Breast epithelium (tissue), 4 donors: ENCODE data around the gene VMAC. TPM values are rescaled to one million over a fixed set of nuclear protein-coding genes. Genes with fewer than 3 reads are reported as not detected.
"Not testable (repeated sequence)": the region's sequence is repeated elsewhere in the genome, so short reads cannot be mapped to it uniquely, and the experiment has no call there.

Experiments
- DNase-seq, 2 donors: peaks; one replicate each; pipeline ENCODE4 v3.0.0-alpha.2; 2019; ENCODE audit warnings: low spot score in 2 of 2
- H3K27ac ChIP-seq, 2 donors: fragments of 200-600 bp; sonication (generic) in 1 of 2; one replicate each; pipeline ENCODE4 v1.5.1; 2016 to 2019; ENCODE audit warnings: mild to moderate bottlenecking in 1 of 2
- H3K27me3 ChIP-seq, 2 donors: fragments of 200-600 bp; sonication (generic) in 1 of 2; one replicate each; pipeline versions ENCODE4 v1.5.1 to v1.6.0; 2017 to 2019; ENCODE audit warnings: control low read depth in 1 of 2, mild to moderate bottlenecking in 1 of 2
- H3K36me3 ChIP-seq: fragments of 200-600 bp; one replicate; pipeline ENCODE4 v1.5.1; 2019
- H3K4me1 ChIP-seq, 2 donors: fragments of 200-600 bp; sonication (generic); one replicate each; pipeline ENCODE4 v1.5.1; 2016 to 2019; ENCODE audit warnings: control low read depth in 1 of 2
- H3K4me3 ChIP-seq, 3 donors: fragments of 200-600 bp; sonication (generic); 1 replicate in 2 of 3; 2 replicates in 1 of 3; pipeline ENCODE4 v1.5.1; 2016 to 2019; ENCODE audit warnings: mild to moderate bottlenecking in 3 of 3, moderate library complexity in 2 of 3
- H3K9me3 ChIP-seq, 2 donors: fragments of 200-600 bp; sonication (generic) in 1 of 2; one replicate each; pipeline ENCODE4 v1.5.1; 2016 to 2019; ENCODE audit warnings: control low read depth in 1 of 2
- POLR2A ChIP-seq: fragments of 450-650 bp; IDR thresholded peaks from one replicate; pipeline ENCODE4 v1.6.1; 2016; ENCODE audit warnings: antibody characterized with exemption, mild to moderate bottlenecking, moderate library complexity
- POLR2AphosphoS5 ChIP-seq, 3 donors: sonication (generic); formaldehyde crosslinking; IDR thresholded peaks; one replicate each; pipeline ENCODE4 v1.6.1; 2017; ENCODE audit warnings: antibody characterized with exemption in 3 of 3
- intact Hi-C: fragments of 100-400 bp; cut with DNase I; formaldehyde crosslinking; loops from one replicate; pipeline ENCODE4 v1.15.1; 2023; ENCODE audit warnings: low total_unique reads
- total RNA-seq, 3 donors: library from RNA; depleted of rRNA; stranded (reverse); fragments of >200 nt; gene quantifications; one replicate each; pipeline ENCODE4 v1.1.0, GENCODE V29; 2016
- TF ChIP-seq, protein P1 (sequence below), 3 donors: fragments of 450-650 bp; IDR thresholded peaks; one replicate each; pipeline ENCODE4 v1.5.1; 2016 to 2017; ENCODE audit warnings: antibody characterized with exemption in 3 of 3, mild to moderate bottlenecking in 3 of 3, moderate library complexity in 3 of 3

Gene VMAC
- total RNA-seq, 3 donors from 2014 or later, result 6.1 to 11.8 (median 9.2) TPM

DNA sequence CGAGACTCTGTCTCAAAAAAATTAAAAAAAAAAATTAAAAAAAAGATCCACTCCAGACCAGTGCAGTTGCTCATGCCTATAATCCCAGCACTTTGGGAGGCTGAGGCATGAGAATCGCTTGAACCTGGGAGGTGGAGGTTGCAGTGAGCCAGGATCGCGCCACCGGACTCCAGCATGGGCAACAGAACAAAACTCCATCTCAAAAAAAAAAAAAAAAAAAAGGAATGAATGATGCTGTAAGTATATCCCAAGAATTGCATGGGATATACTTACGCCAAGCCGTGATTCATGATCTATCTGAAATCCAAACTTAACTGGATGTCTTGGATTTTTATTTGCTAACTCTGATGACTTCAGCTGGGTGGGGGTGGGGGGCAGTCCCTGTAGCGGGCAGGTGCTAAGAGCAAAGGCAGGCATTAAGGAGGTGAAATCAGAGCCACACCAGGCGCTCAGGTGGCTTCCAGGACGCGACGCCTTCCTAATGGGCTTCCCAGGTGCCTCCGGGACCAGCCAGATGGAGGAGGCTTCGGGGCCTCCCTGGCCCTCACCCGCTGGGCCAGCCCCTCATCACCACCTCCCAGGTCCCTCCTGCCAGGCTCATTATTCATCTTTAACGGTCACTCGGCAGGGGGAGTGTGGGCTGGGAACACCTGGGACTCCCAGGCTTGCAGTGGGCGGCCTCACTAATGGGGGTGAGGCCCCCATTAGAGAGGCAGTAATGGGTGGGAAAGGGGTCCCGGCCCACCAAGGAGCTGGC is 23.0 kb upstream of the VMAC start:
- Histone ChIP-seq H3K27me3 (peaks cover 0 to 4% of the 10 kb centered on the region in 2 donors), H3K27ac (peak overlapping the region in 1 of 2 donors; percentile 57), H3K9me3 (no peaks in the 10 kb centered on the region), H3K4me3 (no peak overlapping the region), H3K4me1 (peaks cover 7 to 9% of the 10 kb centered on the region in 2 donors), H3K36me3 (no peaks in the 10 kb centered on the region)
- TF ChIP-seq, protein P1, sequence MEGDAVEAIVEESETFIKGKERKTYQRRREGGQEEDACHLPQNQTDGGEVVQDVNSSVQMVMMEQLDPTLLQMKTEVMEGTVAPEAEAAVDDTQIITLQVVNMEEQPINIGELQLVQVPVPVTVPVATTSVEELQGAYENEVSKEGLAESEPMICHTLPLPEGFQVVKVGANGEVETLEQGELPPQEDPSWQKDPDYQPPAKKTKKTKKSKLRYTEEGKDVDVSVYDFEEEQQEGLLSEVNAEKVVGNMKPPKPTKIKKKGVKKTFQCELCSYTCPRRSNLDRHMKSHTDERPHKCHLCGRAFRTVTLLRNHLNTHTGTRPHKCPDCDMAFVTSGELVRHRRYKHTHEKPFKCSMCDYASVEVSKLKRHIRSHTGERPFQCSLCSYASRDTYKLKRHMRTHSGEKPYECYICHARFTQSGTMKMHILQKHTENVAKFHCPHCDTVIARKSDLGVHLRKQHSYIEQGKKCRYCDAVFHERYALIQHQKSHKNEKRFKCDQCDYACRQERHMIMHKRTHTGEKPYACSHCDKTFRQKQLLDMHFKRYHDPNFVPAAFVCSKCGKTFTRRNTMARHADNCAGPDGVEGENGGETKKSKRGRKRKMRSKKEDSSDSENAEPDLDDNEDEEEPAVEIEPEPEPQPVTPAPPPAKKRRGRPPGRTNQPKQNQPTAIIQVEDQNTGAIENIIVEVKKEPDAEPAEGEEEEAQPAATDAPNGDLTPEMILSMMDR (IDR thresholded peaks at IDR 0.05), result no peak
- TF ChIP-seq POLR2A, result no peak
- no peak for TF ChIP-seq POLR2AphosphoS5 (IDR thresholded peaks at IDR 0.05)
- intact Hi-C loops, result no loop called here
- no peak for DNase-seq

DNA sequence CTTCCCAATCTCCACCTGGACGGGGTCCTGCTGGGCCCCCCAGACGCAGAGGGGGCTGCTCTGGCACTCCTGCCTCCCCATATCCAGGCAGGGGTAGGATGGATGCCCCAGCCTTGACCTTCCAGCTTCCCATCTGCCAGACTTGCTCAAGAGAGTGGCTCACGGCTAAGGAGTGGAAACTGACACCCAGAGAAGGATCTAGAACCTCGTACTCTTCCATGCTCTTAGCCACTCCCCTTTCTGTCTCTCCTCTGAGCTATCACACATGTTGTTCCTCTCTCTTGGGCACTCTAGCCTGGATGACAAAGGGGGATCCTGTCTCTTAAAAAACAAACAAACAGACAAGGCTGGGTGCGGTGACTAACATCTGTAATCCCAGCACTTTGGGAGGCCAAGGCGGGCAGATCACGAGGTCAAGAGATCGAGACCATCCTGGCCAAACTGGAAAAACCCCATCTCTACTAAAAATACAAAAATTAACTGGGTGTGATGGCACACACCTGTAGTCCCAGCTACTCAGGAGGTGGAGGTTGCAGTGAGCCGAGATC is 22.2 kb upstream of the VMAC start:
- Histone ChIP-seq H3K27ac (peak overlapping the region in 1 of 2 donors; percentile 57), H3K9me3 (no peaks in the 10 kb centered on the region), H3K4me1 (peaks cover 7 to 9% of the 10 kb centered on the region in 2 donors), H3K27me3 (peaks cover 0 to 4% of the 10 kb centered on the region in 2 donors), H3K4me3 (no peak overlapping the region), H3K36me3 (no peaks in the 10 kb centered on the region)
- intact Hi-C loops, result no loop called here
- TF ChIP-seq POLR2A (no peak), POLR2AphosphoS5 (IDR thresholded peaks at IDR 0.05) (no peak)
- TF ChIP-seq, protein P1 (IDR thresholded peaks at IDR 0.05), result no peak
- DNase-seq, result no peak

DNA sequence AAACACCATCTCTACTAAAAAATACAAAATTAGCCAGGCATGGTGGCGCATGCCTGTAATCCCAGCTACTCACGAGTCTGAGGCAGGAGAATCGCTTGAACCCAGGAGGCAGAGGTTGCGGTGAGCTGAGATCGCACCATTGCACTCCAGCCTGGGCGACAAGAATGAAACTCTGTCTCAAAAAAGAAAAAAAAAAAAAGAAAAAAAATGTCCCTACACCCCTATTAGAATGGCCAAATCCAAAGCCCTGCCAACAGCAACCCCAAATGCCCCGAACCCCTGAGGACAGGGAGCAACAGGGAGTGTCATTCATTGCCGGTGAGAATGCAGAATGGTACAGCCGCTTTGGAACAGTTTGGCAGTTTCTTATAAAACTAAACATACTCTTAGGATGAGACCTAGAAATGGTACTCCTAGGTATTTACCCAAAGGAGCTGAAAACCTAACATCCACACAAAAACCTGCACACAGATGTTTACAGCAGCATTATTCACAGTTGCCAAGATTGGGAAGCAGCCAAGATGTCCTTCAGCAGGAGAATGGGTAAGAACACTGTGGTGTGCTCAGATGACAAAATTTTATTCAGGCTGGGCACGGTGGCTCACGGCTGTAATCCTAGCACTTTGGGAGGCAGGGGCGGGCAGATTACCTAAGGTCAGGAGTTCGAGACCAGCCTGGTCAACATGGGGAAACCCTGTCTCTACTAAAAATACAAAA is 21.4 kb upstream of the VMAC start:
- H3K9me3 ChIP-seq, H3K4me3 ChIP-seq, H3K36me3 ChIP-seq, H3K27ac ChIP-seq, H3K4me1 ChIP-seq, DNase-seq, H3K27me3 ChIP-seq, intact Hi-C loops: not testable (repeated sequence)

DNA sequence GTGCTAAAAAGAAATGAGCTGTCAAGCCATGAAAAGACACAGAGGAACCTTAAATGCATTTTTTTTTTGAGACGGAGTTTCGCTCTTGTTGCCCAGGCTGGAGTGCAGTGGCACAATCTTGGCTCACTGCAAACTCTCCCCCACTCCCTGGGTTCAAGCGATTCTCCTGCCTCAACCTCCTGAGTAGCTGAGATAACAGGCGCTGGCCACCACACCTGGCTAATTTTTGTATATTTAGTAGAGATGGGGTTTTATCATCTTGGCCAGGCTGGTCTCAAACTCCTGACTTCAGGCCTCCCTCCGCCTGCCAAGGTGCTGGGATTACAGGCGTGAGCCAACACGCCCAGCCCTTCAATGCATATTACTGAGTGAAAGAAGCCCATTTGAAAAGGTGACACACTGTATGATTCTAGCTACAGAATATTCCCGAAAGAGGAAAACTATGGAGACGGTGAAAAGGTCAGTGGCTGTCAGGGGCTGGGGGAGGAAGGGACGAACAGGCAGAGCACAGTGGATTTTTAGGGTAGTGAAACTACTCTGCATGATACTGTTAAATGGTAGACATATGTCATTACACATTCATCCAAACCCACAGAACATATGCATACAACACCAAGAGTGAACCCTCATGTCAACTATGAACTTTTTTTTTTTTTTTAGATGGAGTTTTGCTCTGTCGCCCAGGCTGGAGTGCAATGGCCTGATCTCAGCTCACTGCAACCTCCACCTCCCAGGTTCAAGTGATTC is 20.4 kb upstream of the VMAC start:
- DNase-seq, H3K27me3 ChIP-seq, H3K9me3 ChIP-seq, H3K4me1 ChIP-seq, H3K27ac ChIP-seq, H3K36me3 ChIP-seq, H3K4me3 ChIP-seq, intact Hi-C loops: not testable (repeated sequence)

DNA sequence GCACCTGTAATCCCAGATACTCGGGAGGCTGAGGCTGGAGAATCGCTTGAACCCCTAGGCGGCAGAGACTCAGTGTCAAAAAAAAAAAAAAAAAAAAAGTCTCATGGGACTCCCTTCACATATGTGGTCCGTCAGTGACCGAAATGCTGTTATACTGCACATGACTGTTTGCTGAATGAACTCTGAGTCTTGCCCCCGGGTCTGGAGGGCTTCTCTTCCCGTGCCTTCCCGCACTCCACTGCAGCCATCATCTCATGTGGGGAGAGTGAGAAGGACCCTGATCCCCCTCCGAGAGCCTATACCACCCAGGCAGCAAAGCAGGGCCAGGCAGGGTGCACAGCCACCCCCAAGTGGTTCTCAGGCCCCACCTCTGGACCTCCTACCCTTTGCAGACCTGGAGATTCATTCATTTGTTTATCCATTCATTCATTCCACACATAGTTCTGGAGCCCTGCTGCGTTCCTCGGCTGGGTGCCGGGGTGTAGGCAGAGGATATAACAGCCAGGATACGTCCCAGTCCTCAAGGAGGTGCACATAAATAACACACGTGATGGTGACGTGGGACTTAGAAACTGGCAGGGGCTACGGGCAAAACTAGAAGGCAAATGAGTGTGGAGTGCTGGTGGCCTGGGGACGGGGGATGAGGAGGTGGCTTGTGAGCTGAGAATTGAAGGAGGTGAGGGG is 15.2 kb upstream of the VMAC start:
- TF ChIP-seq, protein P1 (IDR thresholded peaks at IDR 0.05), result no peak
- no peak for TF ChIP-seq POLR2AphosphoS5 (IDR thresholded peaks at IDR 0.05)
- no peak for TF ChIP-seq POLR2A
- H3K4me3 ChIP-seq, result no peak overlapping the region
- no peaks in the 10 kb centered on the region for H3K36me3 ChIP-seq
- DNase-seq, result no peak
- H3K27ac ChIP-seq, result no peak overlapping the region
- no peaks in the 10 kb centered on the region for H3K9me3 ChIP-seq
- intact Hi-C loops, result no loop called here
- peaks cover 0 to 8% of the 10 kb centered on the region in 2 donors for H3K4me1 ChIP-seq
- peaks cover 0 to 3% of the 10 kb centered on the region in 2 donors for H3K27me3 ChIP-seq
